Stomach (tissue), 9 donors: Measurements from ENCODE around the gene TGM3. TPM values are rescaled to one million over a fixed set of nuclear protein-coding genes. Genes with fewer than 3 reads are reported as not detected.

Experiments used
- DNase-seq, 2 donors: peaks; one replicate each; pipeline versions ENCODE4 v3.0.0 to v3.0.0-alpha.2; 2013 to 2019
- H3K27ac ChIP-seq, 5 donors: fragments of 200-600 bp in 4 of 5; sonication (generic) in 4 of 5; one replicate each; pipeline ENCODE4 v1.5.1; 2013 to 2019; ENCODE audit warnings: mild to moderate bottlenecking in 1 of 5, moderate library complexity in 1 of 5
- H3K27me3 ChIP-seq, 3 donors: fragments of 200-600 bp; sonication (generic); one replicate each; pipeline ENCODE4 v1.5.1; 2017 to 2019; ENCODE audit warnings: mixed run types in 1 of 3
- H3K36me3 ChIP-seq, 4 donors: fragments of 200-600 bp; sonication (generic); 1 replicate in 3 of 4; 2 replicates in 1 of 4; pipeline ENCODE4 v1.5.1; 2016 to 2019
- H3K4me1 ChIP-seq, 4 donors: fragments of 200-600 bp; sonication (generic); one replicate each; pipeline ENCODE4 v1.5.1; 2016 to 2019
- H3K4me3 ChIP-seq, 4 donors: fragments of 200-600 bp; sonication (generic) in 3 of 4; one replicate each; pipeline ENCODE4 v1.5.1; 2016 to 2019; ENCODE audit warnings: mild to moderate bottlenecking in 1 of 4
- H3K9me3 ChIP-seq, 4 donors: fragments of 200-600 bp; sonication (generic); one replicate each; pipeline ENCODE4 v1.5.1; 2016 to 2019
- CTCF ChIP-seq, 7 experiments: fragments of 450-650 bp in 4 of 7; fragments of 200-600 bp in 3 of 7; sonication (generic) in 3 of 7; IDR thresholded peaks; one replicate each; pipeline ENCODE4 v1.5.1; 2016 to 2019; ENCODE audit warnings: antibody characterized with exemption in 7 of 7, control low read depth in 2 of 7, mild to moderate bottlenecking in 1 of 7
- EP300 ChIP-seq: sonication (generic); formaldehyde crosslinking; IDR thresholded peaks from one replicate; pipeline ENCODE4 v1.6.1; 2017; ENCODE audit warnings: antibody characterized with exemption
- POLR2A ChIP-seq, 4 donors: fragments of 450-650 bp; IDR thresholded peaks; one replicate each; pipeline ENCODE4 v1.6.1; 2016; ENCODE audit warnings: antibody characterized with exemption in 4 of 4, control low read depth in 2 of 4, mild to moderate bottlenecking in 1 of 4, moderate library complexity in 1 of 4
- POLR2AphosphoS5 ChIP-seq, 3 donors: sonication (generic); formaldehyde crosslinking; IDR thresholded peaks; one replicate each; pipeline ENCODE4 v1.6.1; 2016; ENCODE audit warnings: antibody characterized with exemption in 3 of 3
- WGBS, 5 donors: extraction: QIAGEN DNeasy Blood & Tissue Kit in 3 of 5; methylation state at CpG; one replicate each; pipeline versions ENCODE4 v1.1.5 to v1.1.7; 2013 to 2018; 5-methylcytosine and 5-hydroxymethylcytosine counted together
- intact Hi-C: fragments of 100-400 bp; cut with DNase I; formaldehyde crosslinking; loops from one replicate; pipeline ENCODE4 v1.15.1; 2023; ENCODE audit warnings: low total_unique reads
- polyA plus RNA-seq, 3 donors: library from polyadenylated mRNA; stranded (reverse); fragments of 200-250 nt; gene quantifications; one replicate each; pipeline ENCODE4 v1.2.3, GENCODE V29; 2013
- total RNA-seq, 5 donors: library from RNA; depleted of rRNA; stranded (reverse); fragments of >200 nt; gene quantifications; one replicate each; pipeline versions ENCODE4 v1.1.0 to v1.2.3, GENCODE V29; 2014 to 2016
- donor health status: healthy with polysubstance abuse.
- donor health status: Bipolar disorder and iron deficiency.
- donor health status: healthy.

The TGM3 gene
- total and polyA plus RNA-seq, 8 donors = 0.62 to 173 (median 3.4) TPM; not detected in 5

GRCh38 chr20:2349801-2350200, 54.0 kb downstream of the TGM3 start:
- WGBS, 5 donors = 45 to 60% (median 53%) methylated on average over 4 of the region's 4 CpGs
- H3K27me3 ChIP-seq = peaks cover 0 to 27% (median 0%) of the 10 kb centered on the region in 3 donors
- H3K4me3 ChIP-seq = no peak overlapping the region
- peaks cover 0 to 8% (median 6%) of the 10 kb centered on the region in 4 donors for H3K9me3 ChIP-seq
- H3K27ac ChIP-seq = no peak overlapping the region
- no peaks in the 10 kb centered on the region for H3K4me1 ChIP-seq
- TF ChIP-seq POLR2A (IDR thresholded peaks at IDR 0.05) (no peak), EP300 (no peak), CTCF (IDR thresholded peaks at IDR 0.05) (no peak), POLR2AphosphoS5 (IDR thresholded peaks at IDR 0.05) (no peak)
- H3K36me3 ChIP-seq = no peaks in the 10 kb centered on the region
- DNase-seq = no peak
- intact Hi-C loops = no loop called here

GRCh38 chr20:2350606-2351005, 54.8 kb downstream of the TGM3 start:
- 74 to 86% (median 80%) methylated on average over 5 of the region's 5 CpGs for WGBS, 5 donors

GRCh38 chr20:2353231-2353630, 57.4 kb downstream of the TGM3 start:
- Histone ChIP-seq H3K9me3 (peaks cover 0 to 4% (median 0%) of the 10 kb centered on the region in 4 donors), H3K27ac (no peak overlapping the region), H3K36me3 (no peaks in the 10 kb centered on the region), H3K27me3 (peaks cover 0 to 17% (median 0%) of the 10 kb centered on the region in 3 donors), H3K4me1 (no peaks in the 10 kb centered on the region), H3K4me3 (no peak overlapping the region)
- WGBS, 5 donors = 50 to 60% (median 57%) methylated on average over 3 of the region's 3 CpGs
- TF ChIP-seq CTCF (IDR thresholded peaks at IDR 0.05) = no peak
- no peak for TF ChIP-seq POLR2AphosphoS5 (IDR thresholded peaks at IDR 0.05)
- TF ChIP-seq POLR2A (IDR thresholded peaks at IDR 0.05) = no peak
- TF ChIP-seq EP300 = no peak
- no peak for DNase-seq
- intact Hi-C loops = no loop called here

More at GRCh38 chr20:2350606-2351005, 54.8 kb downstream of the TGM3 start:
- TF ChIP-seq POLR2AphosphoS5 (IDR thresholded peaks at IDR 0.05) = no peak
- no peak for TF ChIP-seq POLR2A (IDR thresholded peaks at IDR 0.05)
- no peak for TF ChIP-seq CTCF (IDR thresholded peaks at IDR 0.05)
- TF ChIP-seq EP300 = no peak
- Histone ChIP-seq H3K4me3 (no peak overlapping the region), H3K9me3 (peaks cover 0 to 8% (median 6%) of the 10 kb centered on the region in 4 donors), H3K27me3 (peaks cover 0 to 27% (median 0%) of the 10 kb centered on the region in 3 donors), H3K4me1 (no peaks in the 10 kb centered on the region), H3K36me3 (no peaks in the 10 kb centered on the region), H3K27ac (no peak overlapping the region)
- DNase-seq = no peak
- intact Hi-C loops = no loop called here

GRCh38 chr20:2357114-2357513, 61.3 kb downstream of the TGM3 start:
- Histone ChIP-seq H3K27ac (no peak overlapping the region), H3K4me1 (no peaks in the 10 kb centered on the region), H3K27me3 (peaks cover 0 to 4% (median 0%) of the 10 kb centered on the region in 3 donors), H3K9me3 (peaks cover 0 to 25% (median 20%) of the 10 kb centered on the region in 4 donors), H3K36me3 (no peaks in the 10 kb centered on the region), H3K4me3 (no peak overlapping the region)
- no peak for TF ChIP-seq POLR2AphosphoS5 (IDR thresholded peaks at IDR 0.05)
- TF ChIP-seq POLR2A (IDR thresholded peaks at IDR 0.05) = no peak
- TF ChIP-seq EP300 = no peak
- no peak for TF ChIP-seq CTCF (IDR thresholded peaks at IDR 0.05)
- no peak for DNase-seq
- WGBS, 5 donors = 40 to 64% (median 49%) methylated on average over 2 of the region's 2 CpGs
- intact Hi-C loops = no loop called here
